ENCODE data around the gene PNLIPRP1.

Gene PNLIPRP1

DNA sequence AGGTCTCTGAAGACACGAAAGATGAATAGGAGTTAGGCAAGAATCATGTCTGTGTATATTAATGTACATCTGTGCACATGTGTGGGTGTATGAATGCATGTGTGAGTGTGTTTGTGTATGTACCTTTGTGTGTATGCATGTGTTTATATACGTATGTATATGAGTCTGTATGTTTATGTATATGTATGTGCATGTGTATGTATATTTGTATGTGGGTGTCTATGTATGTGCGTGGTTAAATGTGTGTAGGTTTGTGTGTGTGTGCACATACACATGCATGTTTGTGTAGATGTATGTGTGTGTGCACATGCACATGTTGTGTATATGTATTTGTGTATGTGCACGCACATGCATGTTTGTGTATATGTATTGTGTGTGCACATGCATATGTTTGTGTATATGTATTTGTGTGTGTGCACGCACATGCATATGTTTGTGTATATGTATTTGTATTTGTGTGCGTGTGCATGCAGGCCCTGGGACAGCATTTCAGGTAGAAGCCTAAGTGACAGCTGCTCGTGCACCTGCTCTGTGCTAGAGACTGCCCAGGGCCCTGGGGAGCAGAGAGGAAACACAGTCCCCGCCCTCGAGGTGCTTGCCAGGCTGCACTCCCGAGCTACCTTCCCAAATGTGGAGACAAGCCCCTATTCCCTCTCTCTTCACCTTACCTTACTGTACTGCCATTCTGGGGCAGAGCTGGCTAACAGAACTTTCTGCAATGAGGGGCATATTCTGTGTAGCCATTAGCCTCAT, 12.1 kb downstream of the PNLIPRP1 start:
- DNase-seq = no peak

- DNase-seq = no peak
Observed at GRCh38 chr10:116606061-116606483, 15.3 kb downstream of the PNLIPRP1 start.

GRCh38 chr10:116607336-116607735, 16.6 kb downstream of the PNLIPRP1 start:
- DNase-seq = no peak

DNA sequence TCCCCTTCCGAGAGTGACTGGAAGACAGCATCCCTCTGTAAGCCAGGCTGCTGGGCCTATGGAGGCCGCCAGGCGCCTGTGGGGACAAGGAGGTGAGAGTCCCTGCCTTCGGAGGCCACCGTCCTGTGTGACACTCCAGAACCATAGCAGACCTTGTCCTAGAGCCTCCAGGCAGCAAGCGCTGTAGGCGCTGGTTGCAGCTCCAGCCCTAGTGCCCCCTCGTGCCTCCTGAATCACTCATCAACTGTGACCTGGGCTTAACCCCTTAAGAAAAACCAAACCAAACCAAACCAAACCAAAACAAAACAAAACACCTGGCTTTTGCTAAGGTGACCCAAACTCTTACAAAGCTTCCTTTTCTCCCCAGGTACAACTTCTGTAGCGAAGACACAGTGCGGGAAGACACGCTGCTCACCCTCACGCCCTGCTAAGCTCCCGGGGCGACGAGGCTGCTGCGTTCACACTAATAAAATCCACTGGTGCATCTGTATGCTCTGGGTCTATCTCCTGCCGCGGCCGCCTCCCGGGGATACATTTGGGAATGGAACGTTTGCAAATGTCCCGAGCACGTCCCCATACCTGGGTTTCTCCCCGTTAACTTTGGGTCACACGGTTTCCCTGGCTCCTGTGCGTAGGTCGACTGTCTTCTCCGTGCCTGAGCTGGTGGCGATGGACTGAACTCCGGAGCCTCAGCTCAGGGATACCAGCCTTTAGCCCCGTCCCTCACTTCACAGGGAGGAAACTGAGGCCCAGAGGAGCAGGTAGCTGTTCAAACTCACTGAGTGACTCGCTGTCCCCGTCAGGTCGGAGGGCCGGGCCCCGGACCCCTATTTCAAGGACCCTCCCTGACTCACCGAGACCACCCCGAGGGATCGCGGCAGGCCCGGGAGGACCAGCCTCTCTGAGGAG, 18.2 kb downstream of the PNLIPRP1 start:
- no peak for DNase-seq

- no peak for DNase-seq
Observed at GRCh38 chr10:116610443-116611152, 19.8 kb downstream of the PNLIPRP1 start.

- no peak for DNase-seq
Observed at GRCh38 chr10:116611153-116611545, 20.4 kb downstream of the PNLIPRP1 start.

- DNase-seq = no peak
Observed at GRCh38 chr10:116612107-116612769, 21.5 kb downstream of the PNLIPRP1 start.

DNA sequence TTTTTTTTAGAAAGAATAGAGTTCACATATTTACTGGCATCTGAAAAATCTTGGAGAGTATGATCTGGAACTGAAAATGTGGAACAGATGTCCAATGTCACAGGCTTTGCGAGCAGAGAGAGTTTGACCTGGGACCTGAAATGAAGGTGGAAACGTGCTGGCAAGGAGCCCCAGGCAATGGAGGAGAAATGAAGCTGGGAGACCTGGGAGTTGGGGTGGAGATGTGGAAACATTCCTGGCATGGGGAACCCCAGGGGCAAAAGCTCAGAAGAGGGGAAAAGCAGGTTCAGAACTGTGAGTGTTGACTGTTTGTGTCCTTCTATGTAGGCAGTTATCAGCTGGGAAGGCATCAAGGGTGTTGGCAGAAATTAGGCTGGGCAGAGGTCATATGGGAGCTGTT, 22.7 kb downstream of the PNLIPRP1 start:
- DNase-seq = no peak

- DNase-seq = no peak
Observed at GRCh38 chr10:116614796-116615195, 24.0 kb downstream of the PNLIPRP1 start.

GRCh38 chr10:116615199-116615776, 24.5 kb downstream of the PNLIPRP1 start:
- DNase-seq = no peak

DNA sequence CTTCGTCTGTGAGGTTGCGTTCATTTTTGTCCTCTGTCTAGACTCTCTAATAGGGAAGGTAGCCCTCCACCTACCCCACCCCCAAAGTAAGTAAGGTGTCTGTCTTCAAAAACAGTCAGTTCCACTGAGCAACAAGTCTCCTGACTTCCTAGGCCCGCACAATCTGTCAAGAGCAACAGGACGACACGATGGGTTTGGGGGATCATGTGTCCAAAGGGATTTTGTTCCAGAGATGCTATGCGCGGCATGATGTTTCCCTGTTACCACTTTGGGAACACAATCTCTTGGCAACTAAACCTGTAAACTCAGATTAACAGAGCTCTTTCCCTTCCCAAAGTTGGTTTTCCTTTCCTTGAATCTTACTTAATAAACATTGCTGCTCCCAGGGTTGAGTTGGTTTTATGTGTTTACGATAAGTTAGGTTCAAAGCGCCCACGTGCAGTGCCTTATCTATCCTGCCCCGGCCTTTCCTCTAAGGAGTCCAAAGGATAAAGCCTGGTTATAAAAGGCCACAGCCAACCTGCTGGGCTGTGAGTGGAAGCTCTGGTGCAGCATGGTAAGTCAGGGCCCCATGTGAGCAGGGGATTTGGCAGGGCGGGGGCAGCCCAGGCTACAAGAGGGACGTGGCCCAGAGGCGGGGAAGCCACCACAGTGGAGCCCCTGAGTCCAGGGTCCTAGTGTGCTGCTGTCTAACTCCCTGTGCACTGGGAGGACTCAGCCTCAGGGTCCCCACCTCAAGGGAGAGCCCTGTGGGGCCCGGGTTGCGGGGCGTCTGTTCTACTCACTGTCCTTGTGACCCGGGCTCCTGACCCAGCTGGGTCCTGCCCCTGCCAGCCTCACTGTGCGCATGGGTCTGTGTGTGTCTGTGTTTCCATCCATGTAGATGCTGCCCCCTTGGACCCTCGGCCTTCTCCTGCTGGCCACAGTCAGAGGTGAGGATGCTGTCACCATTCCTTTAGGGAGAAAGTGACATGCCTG, 30.0 kb downstream of the PNLIPRP1 start, which contains the start of gene PNLIPRP2:
Gene PNLIPRP2 (plus strand): TSS at position 531 of the 978 bp plus-strand sequence.
- no peak for DNase-seq

DNA sequence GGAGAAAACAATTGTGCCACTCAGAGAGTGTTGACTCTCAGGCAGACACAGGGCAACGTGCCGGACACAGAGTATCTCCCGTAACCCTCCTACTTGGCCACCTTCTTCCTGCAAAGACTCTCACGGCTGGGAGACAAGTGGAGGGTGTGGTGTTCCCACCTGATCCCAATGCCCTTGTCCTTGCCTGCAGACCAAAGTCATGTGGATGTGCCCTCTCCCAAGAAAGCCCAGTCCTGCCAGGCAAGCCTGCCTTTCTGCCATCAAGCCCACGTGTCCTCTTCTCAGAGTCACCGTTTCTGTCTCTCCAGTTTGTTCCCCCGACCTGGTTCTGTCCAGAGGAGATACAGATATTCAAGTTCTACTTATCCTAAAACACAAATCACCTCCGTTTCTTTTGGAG, 30.7 kb downstream of the PNLIPRP1 start:
- no peak for DNase-seq

DNA sequence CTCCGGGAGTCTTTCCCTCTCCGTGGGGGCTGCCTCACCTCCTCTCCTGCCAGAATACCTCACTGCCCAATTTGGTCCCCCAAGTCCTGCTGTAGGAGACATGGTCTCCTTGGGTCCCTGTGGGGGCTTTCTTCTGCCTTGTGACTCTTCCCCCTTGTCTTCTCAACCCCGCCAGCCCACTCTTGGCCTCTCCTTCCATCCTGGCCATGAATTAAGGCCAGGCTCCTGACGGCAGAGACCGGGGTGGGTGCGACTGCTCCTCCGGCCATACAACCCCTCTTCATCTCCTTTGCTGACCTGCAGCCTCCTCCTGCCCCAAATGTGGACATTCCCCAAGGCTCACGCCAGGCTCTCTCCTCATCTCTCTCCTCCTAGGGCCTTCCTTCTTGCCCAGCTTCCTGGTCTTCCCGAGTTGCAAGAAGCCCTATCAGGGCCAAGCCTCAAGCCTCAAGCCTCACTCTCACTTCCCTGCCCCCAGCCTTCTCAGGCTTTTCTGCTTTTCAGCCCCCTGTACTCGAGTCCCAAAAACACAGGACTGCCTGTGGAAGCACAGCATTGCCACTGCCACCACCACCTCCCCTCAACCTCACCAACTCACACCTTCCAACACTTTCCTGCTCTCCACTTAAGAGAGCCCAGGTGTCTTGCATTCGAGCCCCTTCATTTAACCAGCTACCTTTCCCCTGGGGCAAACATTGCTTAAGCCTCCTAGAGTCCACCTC, 31.3 kb downstream of the PNLIPRP1 start:
- no peak for DNase-seq

- DNase-seq = no peak
Observed at GRCh38 chr10:116625845-116626244, 35.1 kb downstream of the PNLIPRP1 start.

- no peak for DNase-seq
Observed at GRCh38 chr10:116626815-116627214, 36.1 kb downstream of the PNLIPRP1 start.

DNA sequence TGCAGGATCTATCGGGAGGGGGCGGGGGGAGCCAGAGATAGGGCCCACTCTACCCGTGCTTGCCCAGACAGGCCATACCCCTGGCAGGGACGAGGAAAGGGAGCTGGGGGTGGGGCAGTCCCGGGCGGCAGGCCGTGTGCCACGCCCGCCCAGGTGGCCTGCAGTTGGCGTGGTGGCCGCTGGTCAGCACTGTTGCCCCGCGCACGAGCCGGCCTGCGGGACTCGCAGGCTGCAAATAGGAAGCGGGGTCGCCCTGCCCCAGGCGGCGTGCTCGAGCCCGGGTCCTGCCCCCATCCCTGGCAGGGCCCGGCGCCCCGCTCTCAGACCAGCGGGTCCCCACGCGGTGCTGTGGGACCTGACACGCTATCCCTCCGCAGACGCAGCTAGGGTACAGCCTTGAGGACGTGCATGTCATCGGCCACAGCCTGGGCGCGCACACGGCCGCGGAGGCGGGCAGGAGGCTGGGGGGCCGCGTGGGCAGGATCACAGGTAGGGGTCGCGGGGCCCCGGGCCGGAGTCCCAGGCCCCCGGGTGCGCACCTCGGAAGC, 36.7 kb downstream of the PNLIPRP1 start:
- DNase-seq = no peak

DNA sequence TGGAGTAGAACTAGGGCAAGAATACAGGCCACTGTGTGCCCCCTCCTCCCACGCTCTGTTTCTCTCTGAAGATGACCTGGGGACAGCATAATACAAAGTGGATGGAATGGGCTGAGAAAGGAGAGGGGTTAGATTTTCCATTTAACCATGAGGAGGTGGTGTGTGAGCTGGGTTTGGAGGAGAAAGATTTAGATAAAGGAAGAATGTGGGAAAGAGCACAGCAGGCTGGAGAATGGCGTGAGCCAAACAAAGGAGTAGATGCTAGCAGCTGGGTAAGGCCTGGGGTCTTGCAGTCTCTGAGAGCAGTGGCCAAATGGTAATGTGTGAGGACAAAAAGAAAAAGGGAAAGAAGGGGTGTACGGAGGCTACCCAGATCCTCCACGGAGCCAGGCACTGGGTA, 38.6 kb downstream of the PNLIPRP1 start:
- no peak for DNase-seq

DNA sequence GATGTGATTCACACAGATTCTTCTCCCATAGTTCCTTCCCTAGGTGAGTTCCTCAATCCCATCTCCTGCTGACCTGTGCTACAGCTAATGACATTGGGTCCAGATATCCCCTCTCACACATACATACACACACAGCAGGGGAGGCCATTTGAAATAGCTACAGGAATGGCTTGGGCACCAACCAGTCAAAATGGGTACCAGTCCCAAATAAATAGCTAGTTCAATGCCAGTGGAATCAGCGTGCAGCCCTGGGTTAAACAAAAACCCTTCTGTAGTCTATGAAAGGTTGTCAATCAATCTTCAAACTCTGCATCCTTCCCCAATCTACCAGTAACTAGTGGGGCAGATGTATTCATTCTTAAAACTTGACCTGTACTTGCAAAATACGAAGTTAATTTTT, 39.3 kb downstream of the PNLIPRP1 start:
- no peak for DNase-seq

- no peak for DNase-seq
Observed at GRCh38 chr10:116631871-116632295, 41.1 kb downstream of the PNLIPRP1 start.

GRCh38 chr10:116632596-116633215, 41.9 kb downstream of the PNLIPRP1 start:
- no peak for DNase-seq
